GM12878 (cell line): ENCODE results near the gene TBC1D10B.
"Not testable (repeated sequence)": the region's sequence is repeated elsewhere in the genome, so short reads cannot be mapped to it uniquely, and the experiment has no call there.

ENCODE experiments used
- CHD2 ChIP-seq: IDR thresholded peaks from 2 replicates; pipeline ENCODE4 v1.6.1; 2011; ENCODE audit warnings: low read depth, low read length, improper control_type of control experiment, borderline replicate concordance
- EZH2 ChIP-seq: IDR thresholded peaks from 2 replicates; pipeline ENCODE4 v1.6.1; 2012; ENCODE audit warnings: low read depth, mild to moderate bottlenecking, control low read depth, inconsistent platforms, low read length, borderline replicate concordance; ENCODE audit not compliant: control insufficient read depth
- MXI1 ChIP-seq: fragments of 150-350 bp; IDR thresholded peaks from 2 replicates; pipeline ENCODE4 v1.6.1; 2011; ENCODE audit warnings: low read depth, mild to moderate bottlenecking, inconsistent platforms, low read length, improper control_type of control experiment
- POLR2A ChIP-seq: IDR thresholded peaks from 2 replicates; pipeline ENCODE4 v1.6.1; 2011; ENCODE audit warnings: low read depth, mild to moderate bottlenecking, low read length
- SIN3A ChIP-seq: IDR thresholded peaks from 2 replicates; pipeline ENCODE4 v1.6.1; 2012; ENCODE audit warnings: low read depth, low read length, improper control_type of control experiment
- ZSCAN29 ChIP-seq: fragments of 450-650 bp; IDR thresholded peaks from 2 replicates; pipeline ENCODE4 v1.6.1; 2017; ENCODE audit warnings: mild to moderate bottlenecking, moderate library complexity
- TF ChIP-seq, protein P1 (sequence below), 3 experiments: IDR thresholded peaks in 2 of 3; conservative IDR thresholded peaks in 1 of 3; 2 replicates each; pipeline ENCODE4 v1.5.1; 2011; ENCODE audit warnings: low read depth in 3 of 3, low read length in 3 of 3, mild to moderate bottlenecking in 3 of 3, control low read depth in 2 of 3, moderate library complexity in 2 of 3, inconsistent platforms in 1 of 3, mixed read lengths in 1 of 3; ENCODE audit not compliant: control insufficient read depth in 2 of 3, insufficient read depth in 1 of 3; ENCODE audit errors: extremely low read depth in 1 of 3

DNA sequence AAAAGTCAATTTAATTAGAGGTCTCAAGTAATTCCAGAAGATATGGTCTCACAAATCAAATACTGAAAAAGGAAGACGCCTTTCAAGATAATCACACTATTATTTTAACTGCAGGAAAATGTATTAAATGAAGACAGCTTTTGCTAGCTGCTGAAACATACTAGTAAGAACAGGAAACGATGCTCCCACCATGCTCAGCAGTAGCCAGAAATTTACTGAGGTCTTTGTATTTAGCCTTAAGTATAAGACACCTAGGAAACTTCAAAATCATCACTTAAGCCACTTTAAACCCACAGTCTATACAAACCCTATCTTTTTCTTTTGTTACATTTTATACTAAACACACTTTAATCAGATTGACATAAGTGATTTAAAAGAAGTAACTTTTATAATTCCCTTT, 51.6 kb downstream of the TBC1D10B start:
- not testable (repeated sequence) for TF ChIP-seq SIN3A, ZSCAN29, MXI1, POLR2A, CHD2, EZH2
- TF ChIP-seq, protein P1, sequence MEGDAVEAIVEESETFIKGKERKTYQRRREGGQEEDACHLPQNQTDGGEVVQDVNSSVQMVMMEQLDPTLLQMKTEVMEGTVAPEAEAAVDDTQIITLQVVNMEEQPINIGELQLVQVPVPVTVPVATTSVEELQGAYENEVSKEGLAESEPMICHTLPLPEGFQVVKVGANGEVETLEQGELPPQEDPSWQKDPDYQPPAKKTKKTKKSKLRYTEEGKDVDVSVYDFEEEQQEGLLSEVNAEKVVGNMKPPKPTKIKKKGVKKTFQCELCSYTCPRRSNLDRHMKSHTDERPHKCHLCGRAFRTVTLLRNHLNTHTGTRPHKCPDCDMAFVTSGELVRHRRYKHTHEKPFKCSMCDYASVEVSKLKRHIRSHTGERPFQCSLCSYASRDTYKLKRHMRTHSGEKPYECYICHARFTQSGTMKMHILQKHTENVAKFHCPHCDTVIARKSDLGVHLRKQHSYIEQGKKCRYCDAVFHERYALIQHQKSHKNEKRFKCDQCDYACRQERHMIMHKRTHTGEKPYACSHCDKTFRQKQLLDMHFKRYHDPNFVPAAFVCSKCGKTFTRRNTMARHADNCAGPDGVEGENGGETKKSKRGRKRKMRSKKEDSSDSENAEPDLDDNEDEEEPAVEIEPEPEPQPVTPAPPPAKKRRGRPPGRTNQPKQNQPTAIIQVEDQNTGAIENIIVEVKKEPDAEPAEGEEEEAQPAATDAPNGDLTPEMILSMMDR (IDR thresholded peaks at IDR 0.05 in 2 of 3, conservative IDR thresholded peaks at IDR 0.05 in 1 of 3; ENCODE audit: control insufficient read depth in 2 of 3, extremely low read depth in 1 of 3, insufficient read depth in 1 of 3, low read depth in 3 of 3, low read length in 3 of 3), result not testable (repeated sequence)
